CD4-positive, alpha-beta T cell treated with Interleukin-1 beta for 1 hour (primary cell): Measurements from ENCODE around the gene FCMR.

Experiments used
- DNase-seq, 2 donors: peaks; one replicate each; pipeline ENCODE4 v3.0.0-alpha.2; 2020 to 2022

FCMR gene

GRCh38 chr1:206923009-206923960, 1.5 kb upstream of the FCMR start:
- DNase-seq, result peak; percentile 78 to 88

DNA sequence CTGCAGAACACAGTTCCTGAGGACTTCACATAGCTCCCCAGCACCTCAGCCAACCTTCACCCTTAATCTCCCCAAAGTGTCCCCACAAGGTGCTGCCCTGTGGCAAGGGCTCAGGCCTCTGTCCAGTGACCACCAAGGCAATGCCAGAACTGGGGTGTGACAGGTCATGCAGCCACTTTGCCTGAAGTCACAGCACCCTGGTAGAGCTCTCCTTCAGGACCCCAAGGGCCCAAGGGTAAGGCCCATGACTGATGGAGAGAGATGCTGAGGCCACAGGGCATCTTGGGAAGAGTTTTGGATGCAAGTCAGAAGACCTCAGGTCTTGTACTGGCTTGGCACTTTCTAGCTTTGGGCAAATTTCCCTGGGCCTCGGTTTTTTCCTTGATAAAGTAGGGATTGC, 783 bp upstream of the FCMR start:
- DNase-seq, result no peak

- no peak for DNase-seq
These were observed 3.7 kb downstream of the FCMR start for GRCh38 chr1:206918076-206918475.

DNA sequence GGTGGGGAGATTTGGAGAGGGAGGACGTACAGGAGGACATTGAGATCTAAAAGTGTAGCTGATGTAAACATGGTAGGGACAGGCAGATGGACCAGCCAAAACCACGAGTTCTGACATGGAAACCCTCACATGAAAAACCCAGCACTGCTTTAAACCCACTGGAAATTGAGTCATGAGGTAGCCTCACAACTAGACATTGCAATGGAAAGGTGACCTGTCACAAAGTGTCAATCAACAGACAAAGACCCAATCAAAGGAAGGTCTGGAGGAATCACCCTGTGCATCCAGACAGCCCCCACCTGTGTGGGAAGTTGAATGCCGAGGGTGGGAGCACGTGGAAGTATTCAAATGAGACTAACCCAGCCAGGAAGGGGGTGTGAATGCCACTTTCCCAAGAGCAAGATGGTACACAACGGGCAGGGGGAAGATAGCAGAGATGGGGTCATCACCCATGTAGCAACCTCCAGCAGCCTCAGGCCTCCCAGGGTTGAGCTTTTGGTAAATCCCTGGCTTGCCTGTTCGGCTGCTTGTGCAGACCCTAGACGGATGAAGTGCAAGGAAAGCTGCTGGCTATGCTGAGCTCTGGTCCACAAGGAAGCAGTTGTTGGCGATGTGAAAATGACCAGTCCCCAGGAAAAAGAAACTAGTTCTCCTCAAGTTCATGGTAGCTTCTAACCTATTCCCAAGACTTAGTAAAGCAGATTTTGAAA, 5.6 kb downstream of the FCMR start:
- no peak for DNase-seq

GRCh38 chr1:206915030-206915735, 6.6 kb downstream of the FCMR start:
- DNase-seq, result no peak

- no peak for DNase-seq
These were observed 7.8 kb downstream of the FCMR start for GRCh38 chr1:206913766-206914537.

DNA sequence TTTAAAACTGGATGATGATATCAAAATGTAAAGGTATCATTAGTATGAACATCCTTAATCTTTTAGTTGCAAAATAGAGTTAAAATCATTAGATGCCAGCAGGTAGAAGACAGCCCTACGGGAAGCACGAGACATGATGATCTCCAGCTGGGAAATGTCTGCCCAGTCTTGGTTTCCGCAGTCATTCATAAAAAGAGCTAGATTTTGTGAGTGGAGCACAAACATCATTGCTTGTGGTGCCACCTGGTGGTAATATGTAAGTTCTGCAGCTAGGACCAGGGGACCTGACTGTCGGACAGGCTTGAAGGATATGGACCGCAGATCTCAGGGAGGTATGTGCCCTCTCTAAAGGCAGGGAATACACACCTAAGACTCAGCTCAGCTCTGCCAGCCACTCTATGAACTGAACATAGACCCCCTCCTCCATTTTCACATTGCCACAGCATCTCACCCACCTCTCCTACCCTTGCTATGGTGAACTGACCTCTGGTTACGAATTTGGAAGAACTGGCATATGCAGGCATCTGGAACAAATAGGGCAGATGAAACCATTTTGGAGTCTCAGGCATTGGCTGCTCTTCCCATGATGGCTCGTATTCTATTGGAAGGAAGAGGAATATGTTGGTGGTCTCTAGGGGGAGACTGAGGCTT, 9.2 kb downstream of the FCMR start:
- peak; percentile 70 to 78 for DNase-seq

GRCh38 chr1:206911064-206911663, 10.6 kb downstream of the FCMR start:
- DNase-seq, result peak; percentile 27 to 64

DNA sequence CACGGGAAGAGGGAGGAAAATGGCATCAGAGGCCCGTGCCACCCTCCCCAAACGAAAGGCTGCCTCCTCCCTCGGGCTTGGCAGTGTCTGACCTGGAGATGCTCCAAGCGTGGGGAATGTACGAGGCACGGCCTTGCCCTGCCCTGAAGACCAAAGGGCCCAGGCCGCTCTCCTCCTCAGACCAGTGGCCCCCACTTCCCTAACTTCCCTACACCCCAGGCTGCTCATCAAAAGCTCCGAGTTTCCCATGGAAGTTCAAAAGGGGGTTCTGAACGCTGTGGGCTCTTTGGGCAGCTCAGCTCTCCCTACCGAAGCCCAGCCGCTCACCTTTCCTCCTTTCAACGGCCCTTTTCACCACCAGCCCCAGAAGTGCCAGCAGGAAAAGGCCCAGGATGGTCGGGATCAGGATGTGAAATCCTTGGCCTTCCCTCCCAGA, 11.8 kb downstream of the FCMR start:
- DNase-seq, result no peak

DNA sequence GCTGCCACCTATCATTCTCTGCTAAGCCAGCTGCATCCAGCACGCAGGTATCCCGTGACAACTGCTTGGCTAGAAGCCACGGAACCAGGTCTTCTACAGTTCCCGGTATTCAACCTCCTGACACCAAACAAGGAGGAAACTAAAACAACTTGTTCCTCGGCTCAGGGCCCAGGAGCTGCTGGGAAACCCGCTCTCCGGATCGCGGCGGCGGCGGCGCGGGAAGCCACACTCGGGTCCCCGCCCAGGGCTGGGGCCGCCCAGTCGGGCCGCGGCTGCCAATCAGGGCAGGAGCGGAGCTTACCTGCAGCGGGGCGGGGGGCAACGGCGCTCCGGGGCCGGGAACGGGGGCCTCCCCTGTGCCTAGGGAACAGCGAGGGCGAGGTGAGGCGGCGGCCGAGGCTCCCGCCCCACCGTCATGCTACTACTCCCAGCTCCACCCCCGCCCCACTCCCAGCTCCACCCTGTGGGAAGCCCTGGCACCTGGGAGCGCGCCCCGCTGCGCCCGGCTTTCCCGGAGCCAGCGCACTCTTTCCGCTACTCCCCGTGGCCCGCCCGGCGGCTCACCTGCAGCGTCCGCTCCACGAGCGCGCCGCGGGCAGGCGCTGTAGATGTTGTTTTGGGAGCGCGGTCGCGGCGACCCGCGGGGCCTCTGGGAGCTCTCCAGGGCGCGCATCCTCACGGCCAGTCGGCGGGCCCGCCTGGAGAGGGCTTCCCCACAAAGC, 12.4 kb downstream of the FCMR start:
- DNase-seq, result peak; percentile 36 to 49

GRCh38 chr1:206908038-206908437, 13.7 kb downstream of the FCMR start:
- no peak for DNase-seq

DNA sequence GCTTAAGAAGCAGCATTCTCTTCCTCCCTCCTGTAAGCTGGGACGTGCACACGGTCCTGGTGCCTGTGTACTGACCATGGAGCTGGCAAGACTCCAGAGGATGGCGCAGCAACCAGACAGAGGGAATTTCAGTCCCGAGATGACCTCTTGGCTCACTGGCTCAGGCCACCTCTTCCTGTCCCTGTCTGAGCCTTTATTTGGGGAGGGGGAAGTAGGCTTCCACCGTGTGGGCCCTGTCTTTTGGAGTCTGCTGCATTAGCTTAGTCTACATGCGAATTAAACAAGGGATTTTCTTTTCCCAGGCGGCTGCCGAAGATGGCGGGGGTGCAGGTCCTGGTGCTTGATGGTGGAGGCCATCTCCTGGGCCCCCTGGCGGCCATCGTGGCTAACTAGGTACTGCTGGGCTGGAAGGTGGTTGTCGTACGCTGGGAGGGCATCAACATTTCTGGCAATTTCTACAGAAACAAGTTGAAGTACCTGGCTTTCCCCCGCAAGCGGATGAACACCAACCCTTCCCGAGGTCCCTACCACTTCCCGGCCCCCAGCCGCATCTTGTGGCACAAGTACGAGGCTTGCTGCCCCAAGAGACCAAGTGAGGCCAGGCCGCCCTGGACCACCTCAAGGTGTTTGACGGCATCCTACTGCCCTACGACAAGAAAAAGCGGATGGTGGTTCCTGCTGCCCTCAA, 14.3 kb downstream of the FCMR start:
- no peak for DNase-seq

DNA sequence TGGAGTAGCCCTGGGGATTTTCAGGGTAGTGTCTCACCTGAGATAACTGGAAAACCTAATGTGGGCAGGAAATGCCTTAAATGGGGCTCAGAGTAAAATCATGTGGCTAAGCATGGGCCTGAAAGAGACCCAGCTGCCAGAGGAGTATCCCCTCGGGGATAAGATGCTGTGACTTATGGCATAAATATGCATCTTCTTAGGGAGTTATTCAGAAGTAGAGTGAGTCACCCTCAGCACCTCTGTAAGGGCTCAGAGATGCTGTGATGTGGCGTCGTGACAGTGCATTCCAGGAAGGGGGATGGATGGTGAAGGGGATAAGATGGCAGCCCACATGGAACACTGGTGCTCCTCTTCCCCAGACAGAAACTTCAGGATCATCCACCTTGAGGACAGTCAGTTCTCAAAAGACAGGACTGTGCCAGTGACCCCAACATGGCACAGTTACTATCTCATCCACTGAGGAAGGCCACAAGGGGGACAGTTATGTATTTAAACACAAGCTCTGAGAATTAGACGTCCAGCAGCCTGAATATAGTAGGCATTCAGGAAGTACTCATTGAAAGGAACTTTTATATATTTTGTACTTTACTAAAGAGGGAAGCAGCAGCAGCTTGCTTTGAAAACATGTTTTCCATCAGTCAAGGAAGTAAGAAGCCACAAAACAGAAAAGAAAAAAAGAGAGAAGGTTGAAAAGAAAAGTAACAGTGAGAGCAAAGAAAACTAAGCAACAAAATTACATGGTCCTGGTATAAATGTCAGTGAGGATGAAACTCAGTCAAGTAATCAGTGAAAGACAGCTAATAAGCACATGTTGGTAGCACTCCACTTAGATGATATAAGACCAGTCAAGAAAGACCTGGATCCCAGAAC, 16.2 kb downstream of the FCMR start:
- DNase-seq, result peak in 1 of 2 donors; percentile 11

DNA sequence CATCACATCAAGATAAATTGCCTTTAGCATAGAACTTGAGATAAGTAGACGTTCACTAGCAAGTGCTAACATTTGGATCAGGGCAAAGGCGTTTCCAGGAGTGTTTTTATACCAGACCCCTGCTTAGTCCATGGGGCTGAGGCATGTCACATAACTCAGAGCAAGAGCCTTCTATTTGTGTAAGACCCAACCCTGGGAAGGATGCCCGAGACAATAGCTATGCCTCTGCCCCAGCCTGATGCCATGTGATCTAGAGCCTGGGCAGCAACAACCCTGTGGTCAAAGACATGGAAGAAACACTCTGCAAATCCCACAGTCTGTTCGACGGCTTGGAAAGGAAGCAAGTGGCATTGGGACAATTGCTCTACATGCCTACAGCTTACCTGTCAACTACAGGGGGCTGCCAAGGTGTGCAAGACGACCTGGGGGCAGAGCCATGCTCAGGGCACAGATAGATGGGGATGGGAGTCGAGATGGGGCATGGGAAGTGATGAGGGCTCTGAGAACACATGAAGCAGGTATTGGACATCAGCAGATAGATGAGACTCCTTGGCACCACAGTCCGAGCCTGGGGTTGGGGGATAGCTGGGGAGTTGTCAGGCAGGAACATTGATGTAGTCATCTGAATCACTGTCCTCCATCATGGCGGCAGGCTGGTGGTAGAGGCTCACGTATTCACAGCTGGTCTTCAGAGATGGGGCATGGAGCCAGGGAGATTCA, 17.2 kb downstream of the FCMR start:
- DNase-seq, result no peak

GRCh38 chr1:206903687-206904086, 18.1 kb downstream of the FCMR start:
- no peak for DNase-seq

- no peak for DNase-seq
These were observed 19.0 kb downstream of the FCMR start for GRCh38 chr1:206902702-206903101.

DNA sequence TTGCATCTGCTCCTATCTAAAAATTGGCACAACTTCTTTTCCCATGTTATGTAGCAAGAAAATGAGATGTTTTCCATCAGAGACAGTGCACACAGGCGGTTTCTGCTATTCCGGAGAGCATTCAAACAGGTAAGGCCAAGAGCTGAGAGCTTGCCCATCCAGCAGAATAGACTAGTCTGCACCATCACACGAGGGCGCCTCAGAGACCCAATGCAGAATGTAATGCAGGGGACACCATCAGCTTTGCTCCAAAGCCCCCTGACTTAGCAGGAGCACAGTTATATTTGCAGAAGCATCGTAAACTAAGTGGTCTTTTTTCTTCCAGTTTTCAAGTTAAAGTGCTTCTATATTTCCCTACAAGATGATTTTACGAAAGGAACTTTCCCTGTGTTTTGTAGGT, 19.8 kb downstream of the FCMR start:
- no peak for DNase-seq

GRCh38 chr1:206900149-206900548, 21.6 kb downstream of the FCMR start:
- DNase-seq, result no peak

DNA sequence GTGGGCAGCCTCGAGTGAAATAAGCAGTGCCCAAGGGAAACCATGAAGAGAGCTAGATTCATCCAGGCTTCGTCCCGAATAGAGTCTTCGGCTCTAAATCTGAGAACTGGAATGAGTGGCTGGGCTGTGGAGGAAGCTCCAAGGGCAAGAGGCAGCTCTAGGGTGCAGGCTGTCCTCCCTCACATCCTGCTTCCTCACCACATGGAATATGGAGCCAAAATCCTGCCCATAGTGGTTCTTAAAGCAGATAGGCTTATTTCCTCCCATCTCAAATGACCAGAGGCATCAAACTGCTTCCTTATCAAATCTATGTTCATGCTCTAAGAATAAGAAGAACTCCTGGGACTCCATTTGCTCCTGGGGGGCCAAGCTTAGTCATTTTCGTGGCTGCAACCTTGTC, 22.0 kb downstream of the FCMR start:
- no peak for DNase-seq
